GM12891 (cell line): Measurements from ENCODE around the gene FGF14.

Experiments used
- PAX5 ChIP-seq: IDR thresholded peaks from 2 replicates; pipeline ENCODE4 v1.6.1; 2011; ENCODE audit warnings: low read length, moderate library complexity, mild to moderate bottlenecking; ENCODE audit not compliant: insufficient read depth, severe bottlenecking
- POLR2A ChIP-seq: IDR thresholded peaks from 2 replicates; pipeline ENCODE4 v1.6.1; 2011; ENCODE audit warnings: low read depth, low read length, control low read depth
- POLR2AphosphoS5 ChIP-seq: IDR thresholded peaks from 2 replicates; pipeline ENCODE4 v1.6.1; 2011; ENCODE audit warnings: low read depth, low read length, control low read depth
- POU2F2 ChIP-seq: IDR thresholded peaks from 2 replicates; pipeline ENCODE4 v1.6.1; 2011; ENCODE audit warnings: low read depth, mild to moderate bottlenecking, control low read depth, low read length, moderate library complexity
- SPI1 ChIP-seq: IDR thresholded peaks from 2 replicates; pipeline ENCODE4 v1.6.1; 2011; ENCODE audit warnings: low read depth, low read length, control low read depth
- TAF1 ChIP-seq: IDR thresholded peaks from 2 replicates; pipeline ENCODE4 v1.6.1; 2011; ENCODE audit warnings: low read depth, low read length, control low read depth

DNA sequence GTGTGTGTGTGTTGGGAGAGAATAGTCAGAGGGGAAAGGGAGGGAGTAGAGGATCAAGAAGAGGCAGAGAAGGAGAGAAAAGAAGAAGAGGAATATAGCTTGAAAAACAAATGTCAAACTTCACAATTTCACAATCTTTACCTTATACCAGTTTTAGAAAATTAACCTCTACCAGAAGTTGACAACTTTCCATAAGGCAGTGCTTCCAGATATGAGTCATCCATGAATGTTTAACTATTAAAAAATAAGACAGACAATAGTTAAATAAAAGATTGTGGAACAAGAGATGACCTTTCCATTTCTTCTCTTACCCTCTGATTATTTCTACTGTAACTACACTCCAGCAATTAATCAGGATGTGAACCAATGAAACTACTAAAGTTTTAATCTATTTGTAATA lies 720.0 kb downstream of the FGF14 start:
- no peak for TF ChIP-seq POLR2AphosphoS5
- no peak for TF ChIP-seq POLR2A
- no peak for TF ChIP-seq TAF1
- no peak for TF ChIP-seq SPI1
- TF ChIP-seq PAX5, result no peak
- TF ChIP-seq POU2F2, result no peak
